GM13977 (cell line): ENCODE measurements around the gene CAVIN4.

Source experiments
- DNase-seq: peaks from one replicate; pipeline ENCODE4 v3.0.0; 2012; ENCODE audit warnings: low spot score
- CTCF ChIP-seq: IDR thresholded peaks from 2 replicates; pipeline ENCODE4 v1.5.1; 2012; ENCODE audit warnings: mild to moderate bottlenecking, control low read depth; ENCODE audit not compliant: insufficient read depth; ENCODE audit errors: extremely low read depth, missing control alignments
- in situ Hi-C: fragments of 300-500 bp; cut with MboI; formaldehyde crosslinking; loops from one replicate; pipeline ENCODE4 v1.12.0; 2022; ENCODE audit warnings: low sequenced_read_pairs, low pct_unique_long_range_greater_than_20kb, mixed read lengths, inconsistent platforms; ENCODE audit not compliant: unreplicated experiment

Gene CAVIN4

GRCh38 chr9:100561256-100561655 is 16.6 kb upstream of the CAVIN4 start:
- in situ Hi-C loops = no loop called here
- TF ChIP-seq CTCF = no peak
- no peak for DNase-seq

DNA sequence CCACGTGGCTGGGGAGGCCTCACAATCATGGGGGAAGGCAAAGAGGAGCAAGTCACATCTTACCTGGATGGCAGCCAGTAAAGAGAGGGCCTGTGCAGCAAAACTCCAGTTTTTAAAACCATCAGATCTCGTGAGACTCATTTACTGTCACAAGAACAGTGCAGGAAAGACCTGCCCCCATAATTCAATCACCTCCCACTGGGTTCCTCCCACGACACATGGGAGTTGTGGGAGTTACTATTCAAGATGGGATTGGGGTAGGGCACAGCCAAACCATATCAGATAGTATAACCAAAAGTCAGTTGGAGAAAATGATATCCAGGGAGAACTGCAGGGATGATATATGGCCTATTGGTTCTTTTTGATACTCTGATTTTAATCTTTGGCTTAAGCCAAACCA is 10.0 kb upstream of the CAVIN4 start:
- in situ Hi-C loops = no loop called here
- no peak for TF ChIP-seq CTCF
- no peak for DNase-seq

DNA sequence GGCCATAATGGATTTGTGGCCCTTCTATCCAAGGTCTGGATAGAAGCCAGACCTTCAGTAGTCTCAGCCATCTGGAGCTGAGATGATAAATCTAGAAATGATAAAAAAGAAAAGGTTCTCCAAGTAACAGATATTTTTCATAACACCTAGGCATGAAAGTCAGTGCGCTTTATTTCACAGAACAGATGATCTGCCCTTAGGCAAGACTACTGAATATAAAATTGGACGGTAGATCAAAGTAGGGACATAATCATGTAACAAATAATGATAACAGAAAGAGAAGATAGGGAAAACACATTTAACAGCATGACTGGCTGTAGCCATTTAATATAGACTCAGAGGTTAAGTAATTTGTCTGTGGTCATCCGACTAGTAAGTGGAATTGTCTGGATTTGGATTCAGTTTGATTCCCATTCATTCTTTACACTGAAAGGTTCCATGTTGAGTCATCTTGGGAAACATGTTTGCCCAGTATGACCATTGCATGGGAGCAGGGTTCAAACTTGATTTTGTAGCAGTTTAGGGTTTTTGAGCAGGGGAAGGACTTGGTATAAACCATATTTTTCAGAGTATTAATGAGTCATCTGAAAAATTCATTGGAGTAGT is 4.1 kb upstream of the CAVIN4 start:
- no peak for TF ChIP-seq CTCF
- in situ Hi-C loops = no loop called here
- DNase-seq = no peak

GRCh38 chr9:100575006-100575405 is 2.9 kb upstream of the CAVIN4 start:
- no peak for TF ChIP-seq CTCF
- DNase-seq = no peak
- in situ Hi-C loops = loop anchor here (25.0 kb wide), 2 partner anchors 238 to 1413 kb away; no protein-coding TSS in a partner anchor

- no peak for DNase-seq
- TF ChIP-seq CTCF = no peak
- in situ Hi-C loops = loop anchor here (25.0 kb wide), 2 partner anchors 239 to 1414 kb away; no protein-coding TSS in a partner anchor
These were observed 2.0 kb upstream of the CAVIN4 start for GRCh38 chr9:100575765-100576386.

DNA sequence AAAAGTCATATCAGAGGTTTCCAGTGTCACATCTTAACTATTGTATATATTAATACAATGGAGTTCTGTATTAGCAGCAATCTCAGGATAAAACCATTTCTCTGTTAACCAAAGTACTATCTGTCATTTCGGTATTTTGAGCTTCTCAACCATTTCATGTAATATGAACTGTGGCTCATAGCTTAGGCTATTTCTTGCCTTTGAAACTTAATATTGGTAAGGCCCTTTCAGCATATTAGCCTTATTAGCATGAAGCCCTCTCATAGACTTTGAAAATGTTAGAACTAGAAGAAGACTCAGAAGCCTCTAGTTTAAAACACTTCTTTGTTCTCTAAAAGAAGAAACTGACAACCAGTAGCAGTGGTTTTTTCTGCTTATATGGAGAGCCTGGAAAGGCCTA is 731 bp downstream of the CAVIN4 start:
- in situ Hi-C loops = loop anchor here (25.0 kb wide), 2 partner anchors 241 to 1416 kb away; no protein-coding TSS in a partner anchor
- no peak for DNase-seq
- no peak for TF ChIP-seq CTCF
